Activated CD4-positive, alpha-beta T cell treated with anti-CD3 and anti-CD28 coated beads for 36 hours (primary cell): ENCODE results near the gene SLC8B1. TPM values are rescaled to one million over a fixed set of nuclear protein-coding genes. Genes with fewer than 3 reads are reported as not detected.

Experiments
- ATAC-seq: fragments of 200-7000 bp; cut with Tn5 transposase; one replicate; pipeline ENCODE4 v1.10.0; 2021; ENCODE audit warnings: mild to moderate bottlenecking, moderate library complexity
- CTCF ChIA-PET: fragments of 350-600 bp; sonication (Branson Sonifier 250); formaldehyde crosslinking; loops from one replicate; lab custom pipeline; 2021; ENCODE audit warnings: antibody characterized with exemption; lab: Charles Lee
- POLR2A ChIA-PET: fragments of 350-600 bp; sonication (Branson Sonifier 250); formaldehyde crosslinking; loops from one replicate; lab custom pipeline; 2021; ENCODE audit warnings: antibody characterized with exemption, inconsistent platforms; lab: Charles Lee
- DNase-seq: peaks from one replicate; pipeline ENCODE4 v3.0.0-alpha.2; 2020
- H3K27ac Mint-ChIP-seq: one replicate; pipeline ENCODE4 v1.8.0; 2021; ENCODE audit warnings: mixed read lengths
- H3K27me3 Mint-ChIP-seq: one replicate; pipeline ENCODE4 v1.8.0; 2021; ENCODE audit warnings: mixed read lengths
- H3K36me3 Mint-ChIP-seq: one replicate; pipeline ENCODE4 v1.8.0; 2021; ENCODE audit warnings: low read depth, mixed read lengths
- H3K4me1 Mint-ChIP-seq: one replicate; pipeline ENCODE4 v1.8.0; 2021; ENCODE audit warnings: mixed read lengths
- H3K4me3 Mint-ChIP-seq: one replicate; pipeline ENCODE4 v1.8.0; 2021; ENCODE audit warnings: mild to moderate bottlenecking, moderate library complexity, mixed read lengths
- H3K9me3 Mint-ChIP-seq: one replicate; pipeline ENCODE4 v1.8.0; 2021; ENCODE audit warnings: low read depth, mixed read lengths
- intact Hi-C, 2 experiments: fragments of 100-400 bp; cut with DNase I in 1 of 2; cut with micrococcal nuclease in 1 of 2; formaldehyde crosslinking; loops; one replicate each; pipeline versions ENCODE4 v1.14.2 to v1.15.1; 2022 to 2024; cut with DNase I, micrococcal nuclease
- microRNA-seq: library from miRNA; unstranded; fragments of <30 nt; microRNA quantifications from one replicate; pipeline ENCODE4 v1.2.0, GENCODE V29; 2021; ENCODE audit warnings: borderline replicate concordance
- total RNA-seq, 2 experiments: library from RNA; stranded (reverse); gene quantifications; one replicate each; pipeline ENCODE4 v1.2.3, GENCODE V29; 2021

The SLC8B1 gene
- total RNA-seq, 2 experiments from 2014 or later, result 17.9 to 19.4 TPM

DNA sequence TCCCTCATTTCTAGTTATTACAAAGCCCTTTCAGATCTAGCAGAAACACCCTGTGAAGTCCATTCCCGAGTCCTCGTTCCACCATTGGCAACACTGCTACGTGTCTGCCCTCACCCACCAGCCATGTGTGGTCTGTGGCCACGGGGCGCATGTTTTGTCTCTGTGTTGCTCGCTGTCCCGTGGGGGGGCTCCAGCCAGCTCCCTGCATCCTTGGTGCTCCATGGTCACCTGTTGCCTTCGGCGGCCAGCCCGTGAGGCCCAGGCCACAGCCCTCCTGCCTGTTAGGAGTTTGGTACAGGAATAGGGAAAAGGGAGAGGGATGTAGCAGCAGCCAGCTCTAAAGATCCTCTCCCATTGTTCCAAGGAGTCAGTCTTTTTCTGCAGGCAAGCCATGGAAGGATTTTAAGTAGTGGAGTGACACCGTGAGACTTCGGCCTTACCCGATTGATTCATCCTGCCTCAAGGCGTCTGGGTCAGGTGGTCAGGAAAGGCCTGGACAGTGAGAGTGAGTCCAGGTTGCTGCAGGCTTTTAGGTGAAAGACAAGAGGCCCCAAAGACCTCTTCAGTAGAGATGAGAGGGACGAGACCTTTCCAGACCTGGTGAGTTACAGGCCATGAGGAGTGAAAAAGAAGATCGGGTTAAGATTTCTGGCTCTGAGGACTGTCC is 83.4 kb downstream of the SLC8B1 start:
- H3K27me3 Mint-ChIP-seq, result no peaks in the 10 kb centered on the region
- H3K27ac Mint-ChIP-seq, result no peak overlapping the region

DNA sequence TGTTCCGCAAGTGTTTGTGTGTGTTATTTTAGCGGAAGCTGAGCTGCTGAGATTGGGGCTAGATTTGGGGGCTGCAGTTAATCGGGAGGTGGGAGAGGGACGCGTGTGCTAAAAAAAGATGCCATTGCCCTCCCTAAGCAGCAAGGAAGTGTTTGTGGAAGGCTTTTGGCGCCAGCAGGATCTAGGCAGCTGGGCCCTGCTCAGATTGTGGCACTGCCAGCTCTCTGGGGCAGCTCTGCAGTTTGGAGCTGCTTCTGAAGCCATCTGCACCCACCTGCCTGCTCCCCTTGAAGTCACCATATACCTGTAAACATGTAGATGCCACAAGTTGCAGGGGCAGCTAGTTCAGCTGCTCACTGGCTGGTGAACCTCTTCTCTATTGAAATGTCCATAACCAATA is 84.9 kb downstream of the SLC8B1 start:
- H3K36me3 Mint-ChIP-seq, result peaks cover 45% of the 10 kb centered on the region
- ATAC-seq (no peak), DNase-seq (no peak)
- no peak overlapping the region for H3K27ac Mint-ChIP-seq
- H3K4me3 Mint-ChIP-seq, result no peak overlapping the region
- CTCF ChIA-PET, result interaction anchor here (1.0 kb wide), 1 partner anchor 10 kb away, joined by 3 read pairs; no protein-coding TSS in a partner anchor
- intact Hi-C loops, result no loop called here
- peaks cover 14% of the 10 kb centered on the region for H3K9me3 Mint-ChIP-seq
- POLR2A ChIA-PET, result no interaction called here
- H3K27me3 Mint-ChIP-seq, result no peaks in the 10 kb centered on the region
- no peaks in the 10 kb centered on the region for H3K4me1 Mint-ChIP-seq

More for the DNA sequence above, 83.4 kb downstream of the SLC8B1 start:
- ChIA-PET CTCF (interaction anchor here (0.6 to 0.8 kb wide), 3 partner anchors 10 to 304 kb away, joined by 3 to 4 read pairs (median 3); no protein-coding TSS in a partner anchor), POLR2A (no interaction called here)
- Mint-ChIP-seq H3K9me3 (peaks cover 14% of the 10 kb centered on the region), H3K36me3 (peaks cover 36% of the 10 kb centered on the region), H3K4me3 (no peak overlapping the region), H3K4me1 (no peaks in the 10 kb centered on the region)
- DNase-seq (no peak), ATAC-seq (no peak)
- intact Hi-C loops, result no loop called here

DNA sequence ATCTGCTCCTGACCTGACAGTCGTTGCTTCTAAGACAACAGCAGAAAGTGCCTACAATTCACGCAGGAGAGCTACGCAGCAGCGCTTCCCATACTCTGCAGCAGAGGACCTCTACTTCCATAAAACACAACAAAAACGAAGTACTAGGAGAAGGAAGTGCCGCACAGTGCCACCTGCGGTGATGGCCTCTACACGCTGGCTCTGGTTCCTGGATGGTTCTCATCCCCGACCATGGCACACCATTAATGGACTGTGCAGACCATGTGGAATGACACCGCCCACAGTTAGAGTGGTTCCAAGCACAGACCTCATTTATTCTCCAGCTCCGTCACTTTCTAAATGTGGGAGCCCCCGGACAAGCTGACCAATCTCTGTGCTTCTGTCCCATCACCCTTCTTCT is 85.4 kb downstream of the SLC8B1 start:
- DNase-seq, result no peak
- Mint-ChIP-seq H3K4me1 (peaks cover 5% of the 10 kb centered on the region), H3K27me3 (no peaks in the 10 kb centered on the region), H3K4me3 (no peak overlapping the region), H3K27ac (no peak overlapping the region), H3K36me3 (peaks cover 43% of the 10 kb centered on the region), H3K9me3 (peaks cover 14% of the 10 kb centered on the region)
- ATAC-seq, result no peak
- CTCF ChIA-PET, result interaction anchor here (1.0 kb wide), 1 partner anchor 10 kb away, joined by 3 read pairs; no protein-coding TSS in a partner anchor
- POLR2A ChIA-PET, result no interaction called here
- intact Hi-C loops, result no loop called here

DNA sequence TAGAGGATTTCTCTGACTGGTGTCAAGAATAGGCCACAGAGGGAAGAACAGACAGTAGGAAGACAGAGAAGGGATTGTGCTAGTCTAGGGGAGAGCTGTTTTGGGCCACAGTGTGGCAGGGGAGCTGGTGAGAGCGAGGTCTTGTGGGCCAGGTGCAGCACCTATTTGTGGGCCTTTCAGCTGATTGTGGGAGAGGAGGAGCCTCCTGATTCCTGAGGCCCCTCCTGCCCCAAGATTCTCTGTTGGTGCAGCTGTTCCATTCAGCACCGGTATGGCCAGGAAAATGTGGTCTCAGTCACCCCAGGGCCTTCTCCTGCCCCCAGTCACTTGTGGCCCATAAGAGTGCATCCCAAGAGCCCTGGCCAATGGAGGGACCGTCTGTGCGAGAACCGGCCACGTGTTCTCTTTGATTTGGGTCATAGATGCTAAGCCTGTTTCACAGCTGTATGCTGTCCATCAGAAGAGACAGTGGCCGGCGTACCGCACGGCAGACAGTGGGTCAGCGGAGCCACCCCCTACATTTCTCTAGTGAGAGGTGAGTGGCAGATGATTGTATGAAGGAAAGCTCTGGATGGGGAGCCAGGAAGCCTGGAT is 86.0 kb downstream of the SLC8B1 start:
- DNase-seq (no peak), ATAC-seq (no peak)
- CTCF ChIA-PET, result no interaction called here
- H3K4me1 Mint-ChIP-seq, result peaks cover 7% of the 10 kb centered on the region
- H3K27me3 Mint-ChIP-seq, result no peaks in the 10 kb centered on the region
- H3K36me3 Mint-ChIP-seq, result peaks cover 41% of the 10 kb centered on the region
- H3K27ac Mint-ChIP-seq, result no peak overlapping the region
- POLR2A ChIA-PET, result no interaction called here
- H3K4me3 Mint-ChIP-seq, result no peak overlapping the region
- intact Hi-C loops, result no loop called here
- H3K9me3 Mint-ChIP-seq, result peaks cover 13% of the 10 kb centered on the region

Small RNA genes within 50 kb of the gene (microRNA-seq; reads per million reads assigned to microRNA genes)
- not detected for gene MIR6762

Other genes starting within 250 kb of the SLC8B1 start
- 10 to 100 TPM in 1 of 2 experiments, 1 to 10 TPM in 1; 9.0 to 10.6 TPM for gene RASAL1, start 199.3 kb downstream of the SLC8B1 start, total RNA-seq
- gene CFAP73, start 185.4 kb downstream of the SLC8B1 start, total RNA-seq, result 1 to 10 TPM in 1 of 2 experiments, under 1 TPM in 1; 0.86 to 1.1 TPM
- 100 to 1,000 TPM; 118 to 132 TPM for gene DDX54, start 149.6 kb downstream of the SLC8B1 start, total RNA-seq
- 10 to 100 TPM; 23.4 to 25.7 TPM for gene RITA1, start 149.4 kb downstream of the SLC8B1 start, total RNA-seq
- gene TPCN1, start 113.6 kb downstream of the SLC8B1 start, total RNA-seq, result 10 to 100 TPM; 35.5 to 37.0 TPM
- gene PLBD2, start 23.5 kb upstream of the SLC8B1 start, total RNA-seq, result 10 to 100 TPM; 13.7 to 17.3 TPM
- gene SDS, start 68.8 kb upstream of the SLC8B1 start, total RNA-seq, result not detected
- gene SDSL, start 87.3 kb upstream of the SLC8B1 start, total RNA-seq, result 1 to 10 TPM; 1.5 to 3.9 TPM
- gene LHX5, start 136.8 kb upstream of the SLC8B1 start, total RNA-seq, result not detected